Astrocyte (in vitro differentiated cells and primary cell): Measurements from ENCODE around the gene NENF. TPM values are rescaled to one million over a fixed set of nuclear protein-coding genes. Genes with fewer than 3 reads are reported as not detected.
"Not testable (repeated sequence)": the region's sequence is repeated elsewhere in the genome, so short reads cannot be mapped to it uniquely, and the experiment has no call there.

Experiments used
- DNase-seq: peaks from one replicate; pipeline ENCODE4 v3.0.0-alpha.2; 2010; ENCODE audit warnings: low read depth
- FAIRE-seq: peaks from 2 replicates; lab custom pipeline; 2011; peaks lifted over from hg19 to GRCh38; lab: Jason Lieb, UNC
- H2AFZ ChIP-seq: 2 replicates; pipeline ENCODE4 v1.6.0; 2012; ENCODE audit warnings: low read depth, low read length, inconsistent platforms
- H3K27ac ChIP-seq: 2 replicates; pipeline ENCODE4 v1.5.1; 2011; ENCODE audit warnings: low read depth, low read length, inconsistent platforms
- H3K27me3 ChIP-seq: 2 replicates; pipeline ENCODE4 v1.6.0; 2011; ENCODE audit warnings: low read length, inconsistent platforms; ENCODE audit not compliant: insufficient read depth
- H3K36me3 ChIP-seq: 2 replicates; pipeline ENCODE4 v1.5.1; 2011; ENCODE audit warnings: low read length, inconsistent platforms; ENCODE audit not compliant: insufficient read depth
- H3K4me1 ChIP-seq: 2 replicates; pipeline ENCODE4 v1.5.1; 2011; ENCODE audit warnings: low read length, inconsistent platforms; ENCODE audit not compliant: insufficient read depth
- H3K4me2 ChIP-seq: 2 replicates; pipeline ENCODE4 v1.6.0; 2012; ENCODE audit warnings: low read length, inconsistent platforms
- H3K4me3 ChIP-seq: 2 replicates; pipeline ENCODE4 v1.5.1; 2011; ENCODE audit warnings: low read depth, mild to moderate bottlenecking, low read length, inconsistent platforms; ENCODE audit not compliant: insufficient read depth
- H3K79me2 ChIP-seq: 2 replicates; pipeline ENCODE4 v1.6.0; 2012; ENCODE audit warnings: mild to moderate bottlenecking, low read length, inconsistent platforms; ENCODE audit not compliant: insufficient read depth
- H3K9ac ChIP-seq: 2 replicates; pipeline ENCODE4 v1.6.0; 2012; ENCODE audit warnings: mild to moderate bottlenecking, low read length, inconsistent platforms
- H3K9me3 ChIP-seq: 2 replicates; pipeline ENCODE4 v1.5.1; 2012; ENCODE audit warnings: low read depth, mild to moderate bottlenecking, low read length, inconsistent platforms; ENCODE audit not compliant: insufficient read depth
- H4K20me1 ChIP-seq: 2 replicates; pipeline ENCODE4 v1.6.0; 2012; ENCODE audit warnings: low read length, inconsistent platforms; ENCODE audit not compliant: insufficient read depth
- H3K27ac Mint-ChIP-seq: one replicate; pipeline ENCODE4 v1.8.0; 2021; ENCODE audit warnings: mild to moderate bottlenecking, mixed read lengths; ENCODE audit not compliant: unreplicated experiment
- H3K27me3 Mint-ChIP-seq: one replicate; pipeline ENCODE4 v1.8.0; 2021; ENCODE audit warnings: low read depth, mixed read lengths; ENCODE audit not compliant: unreplicated experiment
- H3K36me3 Mint-ChIP-seq: one replicate; pipeline ENCODE4 v1.8.0; 2021; ENCODE audit warnings: low read depth, mixed read lengths; ENCODE audit not compliant: unreplicated experiment
- H3K4me1 Mint-ChIP-seq: one replicate; pipeline ENCODE4 v1.8.0; 2021; ENCODE audit warnings: low read depth, mixed read lengths; ENCODE audit not compliant: unreplicated experiment
- H3K4me3 Mint-ChIP-seq: one replicate; pipeline ENCODE4 v1.8.0; 2021; ENCODE audit warnings: mild to moderate bottlenecking, moderate library complexity, mixed read lengths; ENCODE audit not compliant: unreplicated experiment
- H3K9me3 Mint-ChIP-seq: one replicate; pipeline ENCODE4 v1.8.0; 2021; ENCODE audit warnings: mild to moderate bottlenecking, mixed read lengths; ENCODE audit not compliant: unreplicated experiment
- CTCF ChIP-seq: IDR thresholded peaks from 2 replicates; pipeline ENCODE4 v1.5.1; 2011; ENCODE audit warnings: low read depth, mild to moderate bottlenecking, inconsistent platforms, low read length, moderate library complexity; ENCODE audit not compliant: insufficient read depth
- EZH2 ChIP-seq: IDR thresholded peaks from 2 replicates; pipeline ENCODE4 v1.6.1; 2012; ENCODE audit warnings: mild to moderate bottlenecking, low read length, inconsistent platforms; ENCODE audit not compliant: insufficient read depth
- total RNA-seq: library from RNA; stranded (reverse); gene quantifications from 2 replicates; pipeline ENCODE4 v1.2.1, GENCODE V29; 2021

Gene NENF
- total RNA-seq, 1 donor from 2014 or later, result 34.4 TPM

- Mint-ChIP-seq H3K9me3 (peaks cover 18% of the 10 kb centered on the region), H3K36me3 (peaks cover 31% of the 10 kb centered on the region), H3K27me3 (no peaks in the 10 kb centered on the region), H3K4me1 (no peaks in the 10 kb centered on the region), H3K27ac (no peak overlapping the region), H3K4me3 (no peak overlapping the region)
- Histone ChIP-seq H3K9me3 (no peaks in the 10 kb centered on the region), H4K20me1 (no peaks in the 10 kb centered on the region), H3K27ac (no peak overlapping the region), H3K27me3 (no peaks in the 10 kb centered on the region), H3K4me1 (no peaks in the 10 kb centered on the region), H3K36me3 (peaks cover 3% of the 10 kb centered on the region), H3K79me2 (no peaks in the 10 kb centered on the region), H3K4me2 (no peak overlapping the region), H2AFZ (no peak overlapping the region), H3K9ac (no peak overlapping the region), H3K4me3 (no peak overlapping the region)
- DNase-seq (no peak), FAIRE-seq (no peak)
- TF ChIP-seq EZH2 (no peak), CTCF (no peak)
Measured at GRCh38 chr1:212388985-212389716, 43.6 kb upstream of the NENF start.

GRCh38 chr1:212395678-212396437, 36.9 kb upstream of the NENF start:
- not testable (repeated sequence) for H3K27ac ChIP-seq, H3K4me1 ChIP-seq, H3K4me1 Mint-ChIP-seq

GRCh38 chr1:212396638-212397037, 36.1 kb upstream of the NENF start:
- Mint-ChIP-seq H3K27ac (no peak overlapping the region), H3K27me3 (no peaks in the 10 kb centered on the region), H3K4me1 (no peaks in the 10 kb centered on the region), H3K9me3 (peaks cover 21% of the 10 kb centered on the region), H3K36me3 (peaks cover 25% of the 10 kb centered on the region), H3K4me3 (no peak overlapping the region)
- Histone ChIP-seq H3K36me3 (no peaks in the 10 kb centered on the region), H4K20me1 (no peaks in the 10 kb centered on the region), H3K79me2 (no peaks in the 10 kb centered on the region), H3K4me3 (no peak overlapping the region), H3K27me3 (no peaks in the 10 kb centered on the region), H3K4me2 (no peak overlapping the region), H3K4me1 (no peaks in the 10 kb centered on the region), H2AFZ (no peak overlapping the region), H3K9ac (no peak overlapping the region), H3K27ac (no peak overlapping the region), H3K9me3 (peaks cover 4% of the 10 kb centered on the region)
- FAIRE-seq (no peak), DNase-seq (no peak)
- no peak for TF ChIP-seq EZH2
- TF ChIP-seq CTCF, result no peak

More at GRCh38 chr1:212395678-212396437, 36.9 kb upstream of the NENF start:
- DNase-seq, H3K9ac ChIP-seq, H4K20me1 ChIP-seq, H3K4me3 Mint-ChIP-seq, H3K27me3 ChIP-seq, H3K27ac Mint-ChIP-seq, H3K4me3 ChIP-seq, H3K27me3 Mint-ChIP-seq, H3K79me2 ChIP-seq, H3K4me2 ChIP-seq, H2AFZ ChIP-seq, H3K36me3 ChIP-seq, H3K9me3 ChIP-seq, FAIRE-seq: not testable (repeated sequence)
- H3K36me3 Mint-ChIP-seq, result peaks cover 30% of the 10 kb centered on the region
- H3K9me3 Mint-ChIP-seq, result peaks cover 28% of the 10 kb centered on the region
